GM12891 (cell line): ENCODE data around the gene DNAJC10.

Experiments
- DNase-seq: peaks from one replicate; pipeline ENCODE4 v3.0.0; 2011; ENCODE audit warnings: low spot score; ENCODE audit not compliant: insufficient read length
- FAIRE-seq: peaks from 2 replicates; lab custom pipeline; 2011; peaks lifted over from hg19 to GRCh38; lab: Jason Lieb, UNC
- PAX5 ChIP-seq: IDR thresholded peaks from 2 replicates; pipeline ENCODE4 v1.6.1; 2011; ENCODE audit warnings: low read length, moderate library complexity, mild to moderate bottlenecking; ENCODE audit not compliant: insufficient read depth, severe bottlenecking
- POLR2A ChIP-seq: IDR thresholded peaks from 2 replicates; pipeline ENCODE4 v1.6.1; 2011; ENCODE audit warnings: low read depth, low read length, control low read depth
- POLR2AphosphoS5 ChIP-seq: IDR thresholded peaks from 2 replicates; pipeline ENCODE4 v1.6.1; 2011; ENCODE audit warnings: low read depth, low read length, control low read depth
- POU2F2 ChIP-seq: IDR thresholded peaks from 2 replicates; pipeline ENCODE4 v1.6.1; 2011; ENCODE audit warnings: low read depth, mild to moderate bottlenecking, control low read depth, low read length, moderate library complexity
- SPI1 ChIP-seq: IDR thresholded peaks from 2 replicates; pipeline ENCODE4 v1.6.1; 2011; ENCODE audit warnings: low read depth, low read length, control low read depth
- TAF1 ChIP-seq: IDR thresholded peaks from 2 replicates; pipeline ENCODE4 v1.6.1; 2011; ENCODE audit warnings: low read depth, low read length, control low read depth

The DNAJC10 gene

GRCh38 chr2:182792441-182792840 lies 76.4 kb downstream of the DNAJC10 start:
- DNase-seq (no peak), FAIRE-seq (no peak)
- TF ChIP-seq POU2F2 (no peak), SPI1 (no peak), TAF1 (no peak), POLR2A (no peak)

- FAIRE-seq: no peak
- TF ChIP-seq POLR2A (no peak), PAX5 (no peak), POLR2AphosphoS5 (no peak), SPI1 (no peak), TAF1 (no peak), POU2F2 (no peak)
- DNase-seq: no peak
These were observed 82.7 kb downstream of the DNAJC10 start for GRCh38 chr2:182798736-182799135.

GRCh38 chr2:182804128-182804527 lies 88.1 kb downstream of the DNAJC10 start:
- FAIRE-seq: no peak
- TF ChIP-seq SPI1 (no peak), POLR2A (no peak), TAF1 (no peak), PAX5 (no peak), POU2F2 (no peak), POLR2AphosphoS5 (no peak)

GRCh38 chr2:182807319-182807718 lies 91.3 kb downstream of the DNAJC10 start:
- FAIRE-seq: no peak
- DNase-seq: no peak
- TF ChIP-seq POU2F2 (no peak), POLR2A (no peak), POLR2AphosphoS5 (no peak), PAX5 (no peak), TAF1 (no peak), SPI1 (no peak)

More at GRCh38 chr2:182804128-182804527, 88.1 kb downstream of the DNAJC10 start:
- no peak for DNase-seq

- TF ChIP-seq SPI1 (no peak), POLR2A (no peak), POLR2AphosphoS5 (no peak), POU2F2 (no peak), TAF1 (no peak), PAX5 (no peak)
- no peak for FAIRE-seq
- no peak for DNase-seq
These were observed 94.0 kb downstream of the DNAJC10 start for GRCh38 chr2:182810087-182810486.

- DNase-seq (no peak), FAIRE-seq (no peak)
- TF ChIP-seq SPI1 (no peak), POLR2AphosphoS5 (no peak), POU2F2 (no peak), PAX5 (no peak), TAF1 (no peak), POLR2A (no peak)
These were observed 98.3 kb downstream of the DNAJC10 start for GRCh38 chr2:182814380-182814779.

- TF ChIP-seq POLR2AphosphoS5 (no peak), POU2F2 (no peak), PAX5 (no peak), TAF1 (no peak), POLR2A (no peak), SPI1 (no peak)
- no peak for DNase-seq
- no peak for FAIRE-seq
These were observed 98.7 kb downstream of the DNAJC10 start for GRCh38 chr2:182814804-182815203.

GRCh38 chr2:182816866-182817265 lies 100.8 kb downstream of the DNAJC10 start:
- DNase-seq (no peak), FAIRE-seq (no peak)
- TF ChIP-seq POU2F2 (no peak), POLR2A (no peak), SPI1 (no peak), POLR2AphosphoS5 (no peak), PAX5 (no peak), TAF1 (no peak)

GRCh38 chr2:182817558-182817957 lies 101.5 kb downstream of the DNAJC10 start:
- TF ChIP-seq TAF1 (no peak), POLR2AphosphoS5 (no peak), PAX5 (no peak), SPI1 (no peak), POLR2A (no peak), POU2F2 (no peak)
- DNase-seq: no peak
- no peak for FAIRE-seq

GRCh38 chr2:182818501-182818900 lies 102.4 kb downstream of the DNAJC10 start:
- FAIRE-seq (no peak), DNase-seq (no peak)
- no peak for TF ChIP-seq POLR2AphosphoS5

GRCh38 chr2:182818925-182819324 lies 102.9 kb downstream of the DNAJC10 start:
- TF ChIP-seq POU2F2: no peak
- TF ChIP-seq PAX5: no peak
- no peak for TF ChIP-seq SPI1
- no peak for TF ChIP-seq POLR2A
- TF ChIP-seq POLR2AphosphoS5: no peak
- TF ChIP-seq TAF1: no peak
- FAIRE-seq: no peak
- DNase-seq: no peak

- FAIRE-seq (no peak), DNase-seq (no peak)
- TF ChIP-seq SPI1 (no peak), POLR2A (no peak), POLR2AphosphoS5 (no peak), POU2F2 (no peak), PAX5 (no peak), TAF1 (no peak)
These were observed 103.4 kb downstream of the DNAJC10 start for GRCh38 chr2:182819412-182819811.
